CD14-positive monocyte (primary cell): ENCODE data around the gene HP. TPM values are rescaled to one million over a fixed set of nuclear protein-coding genes. Genes with fewer than 3 reads are reported as not detected.

Experiments used
- DNase-seq, 3 donors: peaks; one replicate each; pipeline ENCODE4 v3.0.0-alpha.2; 2011 to 2022
- H2AFZ ChIP-seq: 2 replicates; pipeline ENCODE4 v1.6.0; 2012; ENCODE audit warnings: mild to moderate bottlenecking, low read depth, low read length, inconsistent platforms; ENCODE audit not compliant: insufficient read depth, poor library complexity, severe bottlenecking
- H3K27ac ChIP-seq, 2 donors: 1 replicate in 1 of 2; 2 replicates in 1 of 2; pipeline ENCODE4 v1.5.1; 2012 to 2013; ENCODE audit warnings: low read length in 2 of 2, control low read depth in 1 of 2, inconsistent platforms in 1 of 2, low read depth in 1 of 2, mild to moderate bottlenecking in 1 of 2
- H3K27me3 ChIP-seq, 2 donors: one replicate each; pipeline versions ENCODE4 v1.6.0 to v1.6.1; 2011 to 2013; ENCODE audit warnings: low read length in 2 of 2; ENCODE audit not compliant: control insufficient read depth in 2 of 2, insufficient read depth in 2 of 2
- H3K36me3 ChIP-seq, 2 donors: replicated peaks in 1 of 2; 1 replicate in 1 of 2; 2 replicates in 1 of 2; pipeline versions ENCODE4 v1.5.1 to v1.6.1; 2012 to 2013; ENCODE audit warnings: low read length in 2 of 2, control low read depth in 1 of 2, inconsistent platforms in 1 of 2, mild to moderate bottlenecking in 1 of 2; ENCODE audit not compliant: insufficient read depth in 2 of 2, control insufficient read depth in 1 of 2
- H3K4me1 ChIP-seq, 2 donors: 1 replicate in 1 of 2; 2 replicates in 1 of 2; pipeline versions ENCODE4 v1.5.1 to v1.6.1; 2012 to 2013; ENCODE audit warnings: low read length in 2 of 2, control low read depth in 1 of 2, inconsistent platforms in 1 of 2, mild to moderate bottlenecking in 1 of 2, moderate library complexity in 1 of 2; ENCODE audit not compliant: insufficient read depth in 2 of 2, control insufficient read depth in 1 of 2
- H3K4me2 ChIP-seq: replicated peaks from 2 replicates; pipeline ENCODE3; 2012; ENCODE audit warnings: low read length, moderate library complexity, mild to moderate bottlenecking; ENCODE audit not compliant: poor library complexity, severe bottlenecking; ENCODE audit errors: extremely low read depth
- H3K4me3 ChIP-seq, 3 experiments: fragments of 200-600 bp in 1 of 3; sonication (generic) in 1 of 3; replicated peaks in 1 of 3; 1 replicate in 2 of 3; 2 replicates in 1 of 3; pipeline ENCODE4 v1.5.1; 2011 to 2013; ENCODE audit warnings: low read length in 3 of 3, mild to moderate bottlenecking in 3 of 3, control low read depth in 2 of 3, low read depth in 2 of 3, inconsistent platforms in 1 of 3, moderate library complexity in 1 of 3
- H3K79me2 ChIP-seq: 2 replicates; pipeline ENCODE4 v1.6.0; 2012; ENCODE audit warnings: mild to moderate bottlenecking, control low read depth, inconsistent platforms, low read length, moderate library complexity; ENCODE audit not compliant: insufficient read depth
- H3K9ac ChIP-seq: 2 replicates; pipeline ENCODE4 v1.6.0; 2017; ENCODE audit warnings: low read length, mild to moderate bottlenecking; ENCODE audit not compliant: insufficient read depth, poor library complexity, severe bottlenecking
- H3K9me3 ChIP-seq, 2 donors: replicated peaks in 1 of 2; 1 replicate in 1 of 2; 2 replicates in 1 of 2; pipeline versions ENCODE4 v1.5.1 to v1.6.1; 2012 to 2013; ENCODE audit warnings: low read length in 2 of 2, control low read depth in 1 of 2; ENCODE audit not compliant: control insufficient read depth in 1 of 2, insufficient read depth in 1 of 2
- H4K20me1 ChIP-seq: 2 replicates; pipeline ENCODE4 v1.6.0; 2012; ENCODE audit warnings: mild to moderate bottlenecking, low read length, control low read depth, moderate library complexity; ENCODE audit not compliant: insufficient read depth
- H3K27ac Mint-ChIP-seq, 7 donors: one replicate each; pipeline ENCODE4 v1.8.0; 2020; ENCODE audit warnings: mild to moderate bottlenecking in 7 of 7, mixed read lengths in 7 of 7, moderate library complexity in 6 of 7, inconsistent platforms in 2 of 7
- H3K27me3 Mint-ChIP-seq, 3 donors: one replicate each; pipeline ENCODE4 v1.8.0; 2021 to 2022; ENCODE audit warnings: low read depth in 3 of 3, mild to moderate bottlenecking in 3 of 3, mixed read lengths in 3 of 3, moderate library complexity in 3 of 3, inconsistent platforms in 1 of 3
- H3K36me3 Mint-ChIP-seq, 2 donors: one replicate each; pipeline ENCODE4 v1.8.0; 2020; ENCODE audit warnings: mixed read lengths in 2 of 2, inconsistent platforms in 1 of 2, mild to moderate bottlenecking in 1 of 2
- H3K4me1 Mint-ChIP-seq: one replicate; pipeline ENCODE4 v1.8.0; 2020; ENCODE audit warnings: mild to moderate bottlenecking, mixed read lengths
- H3K4me3 Mint-ChIP-seq, 2 donors: one replicate each; pipeline ENCODE4 v1.8.0; 2020; ENCODE audit warnings: mild to moderate bottlenecking in 2 of 2, mixed read lengths in 2 of 2, moderate library complexity in 1 of 2
- H3K9me3 Mint-ChIP-seq, 7 donors: one replicate each; pipeline ENCODE4 v1.8.0; 2020 to 2022; ENCODE audit warnings: mixed read lengths in 7 of 7, mild to moderate bottlenecking in 6 of 7, moderate library complexity in 6 of 7, inconsistent platforms in 2 of 7
- WGBS: methylation state at CpG from one replicate; pipeline ENCODE4 v1.1.5; 2013; ENCODE audit warnings: missing lambda C conversion rate; ENCODE audit not compliant: insufficient coverage; 5-methylcytosine and 5-hydroxymethylcytosine counted together
- intact Hi-C, 2 donors: fragments of 100-400 bp; cut with micrococcal nuclease; formaldehyde crosslinking; loops; one replicate each; pipeline versions ENCODE4 v1.15.0 to v1.15.1; 2023
- polyA plus RNA-seq, 3 donors: library from polyadenylated mRNA; depleted of rRNA in 1 of 3; unstranded in 2 of 3; stranded (reverse) in 1 of 3; fragments of 300-500 nt in 2 of 3; fragments of >200 nt in 1 of 3; fragmentation: Illumina TruSeq in 2 of 3; gene quantifications; 1 replicate in 2 of 3; 2 replicates in 1 of 3; pipeline ENCODE4 v1.2.3, GENCODE V29; 2012 to 2021
- TF ChIP-seq, protein P1 (sequence below): fragments of 200-600 bp; IDR thresholded peaks from one replicate; pipeline ENCODE4 v1.8.0; 2022; ENCODE audit warnings: antibody characterized with exemption, mild to moderate bottlenecking

HP gene
- polyA plus RNA-seq, 3 donors, result 9.3 to 59.4 (median 47.8) TPM

DNA sequence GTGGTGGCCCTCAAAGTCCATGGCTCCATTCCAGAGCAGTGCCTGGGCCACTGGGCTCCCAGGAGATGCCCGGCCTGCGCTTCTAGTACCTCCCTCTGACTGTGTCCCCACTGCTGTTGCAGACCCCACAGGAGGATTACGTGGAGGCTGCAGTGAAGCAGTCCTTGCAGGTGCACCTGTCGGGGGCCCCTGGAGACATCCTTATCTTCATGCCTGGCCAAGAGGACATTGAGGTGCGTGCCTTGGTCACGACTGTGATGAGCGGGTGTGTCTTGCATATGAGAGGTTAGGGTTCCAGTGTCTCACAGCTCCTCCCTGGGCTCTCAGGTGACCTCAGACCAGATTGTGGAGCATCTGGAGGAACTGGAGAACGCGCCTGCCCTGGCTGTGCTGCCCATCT is 50.6 kb downstream of the HP start:
- no peaks in the 10 kb centered on the region for H3K4me1 Mint-ChIP-seq

DNA sequence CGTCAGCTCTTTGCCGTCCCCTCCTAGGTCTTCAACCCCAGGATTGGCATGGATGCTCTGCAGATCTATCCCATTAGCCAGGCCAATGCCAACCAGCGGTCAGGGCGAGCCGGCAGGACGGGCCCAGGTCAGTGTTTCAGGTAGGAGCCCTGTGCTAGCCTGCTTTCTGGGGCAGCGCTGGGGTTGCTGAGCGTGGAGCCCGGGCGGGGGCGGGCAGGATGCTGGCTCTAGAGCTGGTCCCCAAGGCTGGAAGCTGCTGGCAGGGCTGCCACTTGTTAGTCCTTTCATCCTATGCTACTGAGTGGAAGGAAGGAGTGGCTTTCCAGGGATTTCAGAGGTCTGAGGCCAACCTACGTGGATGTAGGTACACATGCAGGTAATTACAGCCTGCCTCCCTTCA is 51.7 kb downstream of the HP start:
- no peaks in the 10 kb centered on the region for H3K79me2 ChIP-seq
- Mint-ChIP-seq H3K27me3 (peaks cover 0 to 2% (median 0%) of the 10 kb centered on the region in 3 donors), H3K9me3 (no peaks in the 10 kb centered on the region), H3K36me3 (peaks cover 100% of the 10 kb centered on the region in 2 donors), H3K4me3 (no peak overlapping the region), H3K4me1 (no peaks in the 10 kb centered on the region), H3K27ac (no peak overlapping the region)
- no peaks in the 10 kb centered on the region for H3K27me3 ChIP-seq
- H3K4me3 ChIP-seq, result no peak overlapping the region
- H3K36me3 ChIP-seq, result peaks cover 99 to 100% of the 10 kb centered on the region in 2 donors
- H3K27ac ChIP-seq, result no peak overlapping the region
- DNase-seq, result no peak
- H4K20me1 ChIP-seq, result no peaks in the 10 kb centered on the region
- H2AFZ ChIP-seq, result no peak overlapping the region
- H3K9ac ChIP-seq, result no peak overlapping the region
- TF ChIP-seq, protein P1, sequence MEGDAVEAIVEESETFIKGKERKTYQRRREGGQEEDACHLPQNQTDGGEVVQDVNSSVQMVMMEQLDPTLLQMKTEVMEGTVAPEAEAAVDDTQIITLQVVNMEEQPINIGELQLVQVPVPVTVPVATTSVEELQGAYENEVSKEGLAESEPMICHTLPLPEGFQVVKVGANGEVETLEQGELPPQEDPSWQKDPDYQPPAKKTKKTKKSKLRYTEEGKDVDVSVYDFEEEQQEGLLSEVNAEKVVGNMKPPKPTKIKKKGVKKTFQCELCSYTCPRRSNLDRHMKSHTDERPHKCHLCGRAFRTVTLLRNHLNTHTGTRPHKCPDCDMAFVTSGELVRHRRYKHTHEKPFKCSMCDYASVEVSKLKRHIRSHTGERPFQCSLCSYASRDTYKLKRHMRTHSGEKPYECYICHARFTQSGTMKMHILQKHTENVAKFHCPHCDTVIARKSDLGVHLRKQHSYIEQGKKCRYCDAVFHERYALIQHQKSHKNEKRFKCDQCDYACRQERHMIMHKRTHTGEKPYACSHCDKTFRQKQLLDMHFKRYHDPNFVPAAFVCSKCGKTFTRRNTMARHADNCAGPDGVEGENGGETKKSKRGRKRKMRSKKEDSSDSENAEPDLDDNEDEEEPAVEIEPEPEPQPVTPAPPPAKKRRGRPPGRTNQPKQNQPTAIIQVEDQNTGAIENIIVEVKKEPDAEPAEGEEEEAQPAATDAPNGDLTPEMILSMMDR, result no peak
- no peaks in the 10 kb centered on the region for H3K4me1 ChIP-seq
- 97% methylated on average over 11 of the region's 12 CpGs for WGBS
- no peaks in the 10 kb centered on the region for H3K9me3 ChIP-seq
- no peak overlapping the region for H3K4me2 ChIP-seq
- intact Hi-C loops, result no loop called here

More for the DNA sequence above, 50.6 kb downstream of the HP start:
- Histone ChIP-seq H3K9me3 (no peaks in the 10 kb centered on the region), H3K9ac (no peak overlapping the region), H2AFZ (no peak overlapping the region), H3K27me3 (no peaks in the 10 kb centered on the region), H3K4me2 (no peak overlapping the region), H3K79me2 (no peaks in the 10 kb centered on the region), H3K36me3 (peaks cover 99 to 100% of the 10 kb centered on the region in 2 donors), H3K4me3 (no peak overlapping the region), H3K27ac (no peak overlapping the region), H3K4me1 (no peaks in the 10 kb centered on the region), H4K20me1 (peaks cover 2% of the 10 kb centered on the region)
- WGBS, result 100% methylated on average over 6 of the region's 9 CpGs
- DNase-seq, result no peak
- peaks cover 99 to 100% of the 10 kb centered on the region in 2 donors for H3K36me3 Mint-ChIP-seq
- H3K27me3 Mint-ChIP-seq, result peaks cover 0 to 2% (median 0%) of the 10 kb centered on the region in 3 donors
- no peak overlapping the region for H3K4me3 Mint-ChIP-seq
- intact Hi-C loops, result no loop called here
- peak overlapping the region in 1 of 7 donors; percentile 30 for H3K27ac Mint-ChIP-seq
- TF ChIP-seq, protein P1, result no peak
- H3K9me3 Mint-ChIP-seq, result no peaks in the 10 kb centered on the region
